ENCODE measurements around the gene THADA. TPM values are rescaled to one million over a fixed set of nuclear protein-coding genes. Genes with fewer than 3 reads are reported as not detected.

THADA gene
- total RNA-seq, 1 experiment from 2014 or later, result 29.4 TPM

GRCh38 chr2:43461453-43462073, 134.3 kb downstream of the THADA start:
- Histone ChIP-seq H3K9me3 (ENCODE audit: low read length) (no peaks in the 10 kb centered on the region), H3K36me3 (ENCODE audit: insufficient read depth, low read length) (no peaks in the 10 kb centered on the region), H4K20me1 (ENCODE audit: insufficient read depth, low read depth, low read length) (no peaks in the 10 kb centered on the region), H3K4me1 (ENCODE audit: low read length) (peaks cover 39% of the 10 kb centered on the region), H3K9ac (ENCODE audit: low read length) (peak overlapping the region; percentile 58), H3K27me3 (ENCODE audit: low read length) (no peaks in the 10 kb centered on the region), H3K27ac (ENCODE audit: low read length) (peak overlapping the region; percentile 83), H3K79me2 (ENCODE audit: low read length) (no peaks in the 10 kb centered on the region), H3K9me2 (replicated peaks; ENCODE audit: insufficient read depth, low read length) (no peaks in the 10 kb centered on the region), H3K4me2 (ENCODE audit: low read depth, low read length, poor library complexity, severe bottlenecking) (peak overlapping the region; percentile 53), H3K4me3 (ENCODE audit: low read length) (peak overlapping the region; percentile 33), H2AFZ (ENCODE audit: low read length) (peak overlapping the region; percentile 47)
- peak; percentile 80 for DNase-seq

GRCh38 chr2:43460611-43461365, 135.1 kb downstream of the THADA start:
- Histone ChIP-seq H3K4me3 (ENCODE audit: low read length) (no peak overlapping the region), H3K27ac (ENCODE audit: low read length) (peak overlapping the region; percentile 83), H3K9me2 (replicated peaks; ENCODE audit: insufficient read depth, low read length) (no peaks in the 10 kb centered on the region), H3K79me2 (ENCODE audit: low read length) (no peaks in the 10 kb centered on the region), H3K9ac (ENCODE audit: low read length) (peak overlapping the region; percentile 58), H3K9me3 (ENCODE audit: low read length) (no peaks in the 10 kb centered on the region), H3K4me1 (ENCODE audit: low read length) (peaks cover 44% of the 10 kb centered on the region), H4K20me1 (ENCODE audit: insufficient read depth, low read depth, low read length) (no peaks in the 10 kb centered on the region), H3K36me3 (ENCODE audit: insufficient read depth, low read length) (no peaks in the 10 kb centered on the region), H3K4me2 (ENCODE audit: low read depth, low read length, poor library complexity, severe bottlenecking) (peak overlapping the region; percentile 53), H2AFZ (ENCODE audit: low read length) (no peak overlapping the region), H3K27me3 (ENCODE audit: low read length) (no peaks in the 10 kb centered on the region)
- no peak for DNase-seq

DNA sequence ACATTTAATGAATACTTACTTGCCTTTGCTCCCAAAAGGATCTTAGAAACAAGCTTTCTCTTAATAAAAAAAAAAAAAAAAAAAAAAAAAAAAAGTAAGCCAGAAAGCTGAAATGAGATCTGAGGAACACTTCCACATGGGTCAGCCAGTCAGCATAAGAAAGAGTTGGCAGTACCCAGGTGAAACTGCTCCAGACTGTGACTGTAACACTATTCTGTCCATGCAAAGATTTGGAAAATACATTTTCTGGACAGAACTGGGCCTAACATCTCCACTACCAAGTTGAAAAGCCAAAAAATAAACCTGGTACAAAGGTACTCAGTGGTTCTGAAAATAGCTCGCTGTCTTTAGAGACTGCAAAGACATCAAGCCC, 135.7 kb downstream of the THADA start:
- Histone ChIP-seq H3K4me2 (ENCODE audit: low read depth, low read length, poor library complexity, severe bottlenecking) (no peak overlapping the region), H3K27me3 (ENCODE audit: low read length) (no peaks in the 10 kb centered on the region), H3K27ac (ENCODE audit: low read length) (no peak overlapping the region), H3K4me1 (ENCODE audit: low read length) (peaks cover 44% of the 10 kb centered on the region), H2AFZ (ENCODE audit: low read length) (no peak overlapping the region), H4K20me1 (ENCODE audit: insufficient read depth, low read depth, low read length) (no peaks in the 10 kb centered on the region), H3K36me3 (ENCODE audit: insufficient read depth, low read length) (no peaks in the 10 kb centered on the region), H3K4me3 (ENCODE audit: low read length) (no peak overlapping the region), H3K9ac (ENCODE audit: low read length) (no peak overlapping the region), H3K9me2 (replicated peaks; ENCODE audit: insufficient read depth, low read length) (no peaks in the 10 kb centered on the region), H3K9me3 (ENCODE audit: low read length) (no peaks in the 10 kb centered on the region), H3K79me2 (ENCODE audit: low read length) (no peaks in the 10 kb centered on the region)
- no peak for DNase-seq

GRCh38 chr2:43459446-43460173, 136.2 kb downstream of the THADA start:
- no peaks in the 10 kb centered on the region for H3K36me3 ChIP-seq (ENCODE audit: insufficient read depth, low read length)
- H3K4me3 ChIP-seq (ENCODE audit: low read length), result no peak overlapping the region
- no peaks in the 10 kb centered on the region for H3K27me3 ChIP-seq (ENCODE audit: low read length)
- H3K4me1 ChIP-seq (ENCODE audit: low read length), result peaks cover 44% of the 10 kb centered on the region
- H3K9me2 ChIP-seq (replicated peaks; ENCODE audit: insufficient read depth, low read length), result no peaks in the 10 kb centered on the region
- H3K27ac ChIP-seq (ENCODE audit: low read length), result no peak overlapping the region
- H3K9ac ChIP-seq (ENCODE audit: low read length), result no peak overlapping the region
- H3K4me2 ChIP-seq (ENCODE audit: low read depth, low read length, poor library complexity, severe bottlenecking), result no peak overlapping the region
- no peaks in the 10 kb centered on the region for H4K20me1 ChIP-seq (ENCODE audit: insufficient read depth, low read depth, low read length)
- no peak overlapping the region for H2AFZ ChIP-seq (ENCODE audit: low read length)
- H3K9me3 ChIP-seq (ENCODE audit: low read length), result no peaks in the 10 kb centered on the region
- no peaks in the 10 kb centered on the region for H3K79me2 ChIP-seq (ENCODE audit: low read length)
- no peak for DNase-seq

DNA sequence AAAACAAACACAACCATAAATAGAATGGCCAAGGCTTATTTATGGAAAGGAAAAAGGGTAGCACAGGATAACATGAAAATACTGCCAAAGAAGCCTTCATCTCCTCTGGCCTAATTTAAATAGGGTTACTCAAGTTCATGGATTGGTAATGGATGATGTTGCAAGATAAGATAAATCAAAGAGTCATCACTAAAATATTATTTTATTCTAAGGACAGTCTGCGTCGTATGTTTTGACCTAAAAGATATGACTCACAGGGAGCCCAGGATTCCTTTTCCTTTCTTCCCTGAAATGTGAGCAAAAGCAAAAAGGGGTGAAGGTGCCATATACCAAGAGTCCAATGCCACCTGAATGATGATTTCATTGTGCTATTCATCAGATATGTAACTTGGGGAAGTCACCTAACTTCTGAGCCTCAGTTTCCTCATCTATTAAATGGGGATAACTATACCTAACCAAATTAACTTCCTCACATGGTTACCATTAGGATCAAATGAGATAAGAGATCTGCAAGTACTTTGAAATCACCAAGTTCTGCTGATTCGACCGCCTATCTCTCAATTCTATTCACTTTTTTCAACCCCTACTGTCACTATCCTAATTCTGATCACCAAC, 137.7 kb downstream of the THADA start:
- Histone ChIP-seq H3K9me3 (ENCODE audit: low read length) (no peaks in the 10 kb centered on the region), H3K4me2 (ENCODE audit: low read depth, low read length, poor library complexity, severe bottlenecking) (no peak overlapping the region), H3K9ac (ENCODE audit: low read length) (no peak overlapping the region), H3K4me1 (ENCODE audit: low read length) (peaks cover 44% of the 10 kb centered on the region), H3K36me3 (ENCODE audit: insufficient read depth, low read length) (no peaks in the 10 kb centered on the region), H3K4me3 (ENCODE audit: low read length) (no peak overlapping the region), H3K9me2 (replicated peaks; ENCODE audit: insufficient read depth, low read length) (no peaks in the 10 kb centered on the region), H3K79me2 (ENCODE audit: low read length) (no peaks in the 10 kb centered on the region), H3K27ac (ENCODE audit: low read length) (no peak overlapping the region), H3K27me3 (ENCODE audit: low read length) (no peaks in the 10 kb centered on the region), H4K20me1 (ENCODE audit: insufficient read depth, low read depth, low read length) (no peaks in the 10 kb centered on the region), H2AFZ (ENCODE audit: low read length) (no peak overlapping the region)
- no peak for DNase-seq

DNA sequence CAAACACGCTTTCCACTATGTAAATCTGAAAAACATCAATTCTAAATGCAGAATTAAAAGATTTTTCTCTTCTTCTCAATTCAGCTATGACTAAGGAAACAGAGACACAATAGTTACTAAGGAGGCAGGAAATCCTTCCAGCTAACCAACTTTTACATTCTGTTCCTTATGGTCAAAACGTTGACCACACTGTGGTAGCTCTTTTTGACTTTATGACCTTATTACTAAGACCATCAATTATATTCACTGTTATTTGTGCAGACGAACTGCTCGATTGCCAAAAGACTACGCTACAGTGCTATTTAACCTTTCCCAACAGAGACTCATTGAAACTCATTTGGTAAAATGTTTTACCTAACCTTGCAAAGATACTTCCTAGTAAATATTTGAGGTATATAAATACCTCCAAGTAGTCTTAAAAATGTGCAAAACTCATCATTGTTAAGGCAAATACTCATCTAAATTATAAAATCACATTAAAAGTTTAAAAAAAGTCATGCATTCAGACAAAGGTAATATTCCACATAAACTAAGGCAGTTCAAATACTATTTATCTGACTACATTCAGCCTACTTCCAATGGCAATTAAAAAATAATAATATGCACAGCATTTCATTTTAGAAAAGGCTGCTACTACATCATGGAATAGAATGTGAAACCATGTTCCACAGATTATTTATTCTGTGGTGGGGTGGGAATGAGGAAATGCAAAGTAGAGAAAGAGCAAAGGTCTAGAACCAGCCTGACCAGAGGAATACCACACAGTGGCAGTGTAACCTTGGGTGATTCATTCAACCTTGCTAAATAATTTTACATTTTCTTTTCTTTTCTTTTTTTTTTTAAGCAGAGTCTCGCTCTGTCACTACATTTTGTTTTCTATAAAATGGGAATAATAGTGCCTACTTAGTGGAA, 139.9 kb downstream of the THADA start:
- Histone ChIP-seq H4K20me1 (ENCODE audit: insufficient read depth, low read depth, low read length) (no peaks in the 10 kb centered on the region), H3K9me2 (replicated peaks; ENCODE audit: insufficient read depth, low read length) (no peaks in the 10 kb centered on the region), H3K4me2 (ENCODE audit: low read depth, low read length, poor library complexity, severe bottlenecking) (no peak overlapping the region), H3K27me3 (ENCODE audit: low read length) (no peaks in the 10 kb centered on the region), H3K27ac (ENCODE audit: low read length) (no peak overlapping the region), H3K9me3 (ENCODE audit: low read length) (no peaks in the 10 kb centered on the region), H3K9ac (ENCODE audit: low read length) (no peak overlapping the region), H3K36me3 (ENCODE audit: insufficient read depth, low read length) (no peaks in the 10 kb centered on the region), H3K79me2 (ENCODE audit: low read length) (no peaks in the 10 kb centered on the region), H3K4me1 (ENCODE audit: low read length) (peaks cover 23% of the 10 kb centered on the region), H3K4me3 (ENCODE audit: low read length) (no peak overlapping the region), H2AFZ (ENCODE audit: low read length) (0 out of 2 replicates have a peak overlapping the region, but pooled peaks have one; percentile 22)
- no peak for DNase-seq

DNA sequence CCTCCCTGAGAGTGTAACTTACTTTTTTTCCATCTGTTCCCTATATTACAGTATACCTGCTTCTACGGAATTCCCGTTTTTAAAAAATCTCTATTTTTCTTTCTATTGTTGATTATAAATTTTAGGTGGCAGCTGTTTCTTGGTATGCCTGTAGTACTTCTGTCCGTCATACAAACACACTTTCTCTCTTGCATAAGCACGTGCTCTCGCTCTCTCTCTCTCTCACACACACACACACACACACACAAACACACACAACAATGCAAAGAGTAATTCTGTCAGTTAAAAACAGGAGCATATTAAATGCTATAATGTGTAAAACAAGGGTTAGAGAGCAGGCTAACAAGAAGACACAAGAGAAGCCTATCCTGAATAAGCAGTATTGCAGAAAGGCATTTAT, 140.5 kb downstream of the THADA start:
- peaks cover 16% of the 10 kb centered on the region for H3K4me1 ChIP-seq (ENCODE audit: low read length)
- H3K4me3 ChIP-seq (ENCODE audit: low read length), result no peak overlapping the region
- no peaks in the 10 kb centered on the region for H3K9me3 ChIP-seq (ENCODE audit: low read length)
- H2AFZ ChIP-seq (ENCODE audit: low read length), result no peak overlapping the region
- no peak for DNase-seq
- H3K9me2 ChIP-seq (replicated peaks; ENCODE audit: insufficient read depth, low read length), result no peaks in the 10 kb centered on the region
- H3K36me3 ChIP-seq (ENCODE audit: insufficient read depth, low read length), result no peaks in the 10 kb centered on the region
- H4K20me1 ChIP-seq (ENCODE audit: insufficient read depth, low read depth, low read length), result no peaks in the 10 kb centered on the region
- H3K4me2 ChIP-seq (ENCODE audit: low read depth, low read length, poor library complexity, severe bottlenecking), result no peak overlapping the region
- no peaks in the 10 kb centered on the region for H3K27me3 ChIP-seq (ENCODE audit: low read length)
- no peaks in the 10 kb centered on the region for H3K79me2 ChIP-seq (ENCODE audit: low read length)
- no peak overlapping the region for H3K27ac ChIP-seq (ENCODE audit: low read length)
- H3K9ac ChIP-seq (ENCODE audit: low read length), result no peak overlapping the region

All from Karpas-422 (cell line).